HepG2 (cell line): ENCODE results near the gene DSTN. TPM values are rescaled to one million over a fixed set of nuclear protein-coding genes. Genes with fewer than 3 reads are reported as not detected.

Experiments
- ATAC-seq: fragments of 200-7000 bp; cut with Tn5 transposase; 3 replicates; pipeline ENCODE4 v1.9.1; 2020; ENCODE audit warnings: mild to moderate bottlenecking, moderate library complexity
- BruUV-seq: library from RNA; stranded (reverse); fragments of 400-500 nt; replicated peaks from 2 replicates; lab custom pipeline; 2021; lab: Mats Ljungman, UMichigan
- CTCF ChIA-PET: fragments of 300-600 bp; formaldehyde crosslinking; extraction: SDS; loops from one replicate; lab custom pipeline; 2021; ENCODE audit warnings: low total read pairs, inconsistent platforms, low intra/inter-chr PET ratio; lab: Yijun Ruan, JAX
- POLR2A ChIA-PET: fragments of 350-600 bp; sonication (Branson Sonifier 250); formaldehyde crosslinking; loops from one replicate; lab custom pipeline; 2020; ENCODE audit warnings: antibody characterized with exemption, inconsistent platforms; lab: Yijun Ruan, JAX
- DNase-seq: peaks from one replicate; pipeline ENCODE4 v3.0.0-alpha.2; 2015; ENCODE audit warnings: low spot score
- FAIRE-seq: peaks from 3 replicates; lab custom pipeline; 2011; peaks lifted over from hg19 to GRCh38; lab: Jason Lieb, UNC
- H2AFZ ChIP-seq: one replicate; pipeline ENCODE4 v1.6.1; 2011; ENCODE audit warnings: low read length, inconsistent platforms
- H3K27ac ChIP-seq: fragments of 300-600 bp; 3 replicates; pipeline ENCODE4 v1.8.0; 2011; ENCODE audit warnings: mixed run types, mild to moderate bottlenecking, mixed read lengths, low read length, inconsistent platforms; ENCODE audit not compliant: insufficient read depth; ENCODE audit errors: extremely low read length
- H3K27me3 ChIP-seq, 2 experiments: fragments of 200-600 bp in 1 of 2; 2 replicates in 1 of 2; 3 replicates in 1 of 2; pipeline versions ENCODE4 v1.6.0 to v1.8.0; 2011; ENCODE audit warnings: low read length in 2 of 2, mild to moderate bottlenecking in 2 of 2, moderate library complexity in 2 of 2, inconsistent platforms in 1 of 2; ENCODE audit not compliant: insufficient read depth in 2 of 2, control insufficient read depth in 1 of 2
- H3K36me3 ChIP-seq, 2 experiments: fragments of 200-600 bp in 1 of 2; replicated peaks in 1 of 2; 2 replicates in 1 of 2; 3 replicates in 1 of 2; pipeline versions ENCODE4 v1.5.1 to v1.8.0; 2011; ENCODE audit warnings: low read length in 2 of 2, inconsistent platforms in 1 of 2; ENCODE audit not compliant: insufficient read depth in 2 of 2, control insufficient read depth in 1 of 2
- H3K4me1 ChIP-seq: 2 replicates; pipeline ENCODE4 v1.5.1; 2012; ENCODE audit warnings: low read length, inconsistent platforms; ENCODE audit not compliant: insufficient read depth
- H3K4me2 ChIP-seq: 2 replicates; pipeline ENCODE4 v1.6.0; 2011; ENCODE audit warnings: low read depth, low read length, inconsistent platforms
- H3K4me3 ChIP-seq, 3 experiments: fragments of 200-600 bp in 1 of 3; sonication (generic), shearing (Covaris generic) in 1 of 3; replicated peaks in 1 of 3; 2 replicates each; pipeline ENCODE4 v1.5.1; 2011 to 2016; ENCODE audit warnings: low read length in 3 of 3, inconsistent platforms in 2 of 3, low read depth in 2 of 3, mild to moderate bottlenecking in 2 of 3, control low read depth in 1 of 3, mixed read lengths in 1 of 3; ENCODE audit not compliant: insufficient read depth in 1 of 3
- H3K79me2 ChIP-seq: one replicate; pipeline ENCODE4 v1.6.1; 2011; ENCODE audit warnings: low read length, inconsistent platforms; ENCODE audit not compliant: insufficient read depth
- H3K9ac ChIP-seq: 2 replicates; pipeline ENCODE4 v1.6.0; 2011; ENCODE audit warnings: mild to moderate bottlenecking, low read depth, low read length, inconsistent platforms; ENCODE audit not compliant: insufficient read depth
- H3K9me3 ChIP-seq: 2 replicates; pipeline ENCODE4 v1.5.1; 2012; ENCODE audit warnings: mild to moderate bottlenecking, low read length
- H4K20me1 ChIP-seq: 2 replicates; pipeline ENCODE4 v1.6.0; 2011; ENCODE audit warnings: inconsistent platforms, mild to moderate bottlenecking, low read length, moderate library complexity; ENCODE audit not compliant: insufficient read depth
- CCDC6 ChIP-seq: sonication (generic); formaldehyde crosslinking; IDR thresholded peaks from 2 replicates; pipeline ENCODE4 v1.8.1; 2022; ENCODE audit warnings: mild to moderate bottlenecking, missing genetic modification reagents, moderate library complexity
- DPF2 ChIP-seq: sonication (generic); formaldehyde crosslinking; IDR thresholded peaks from 2 replicates; pipeline ENCODE4 v1.4.0; 2020; ENCODE audit warnings: mild to moderate bottlenecking, low read depth, missing genetic modification reagents, borderline replicate concordance
- HINFP ChIP-seq: sonication (generic); formaldehyde crosslinking; IDR thresholded peaks from 2 replicates; pipeline ENCODE4 v1.4.0; 2020; ENCODE audit warnings: low read depth, mild to moderate bottlenecking, missing genetic modification reagents
- KDM5A ChIP-seq: fragments of 200-600 bp; sonication (generic); IDR thresholded peaks from 2 replicates; pipeline ENCODE4 v1.7.0; 2018; ENCODE audit warnings: antibody characterized with exemption, mild to moderate bottlenecking, low read length, borderline replicate concordance
- MAF1 ChIP-seq: sonication (generic); formaldehyde crosslinking; IDR thresholded peaks from 2 replicates; pipeline ENCODE4 v1.5.0; 2020; ENCODE audit warnings: missing genetic modification reagents, borderline replicate concordance
- PLSCR1 ChIP-seq: sonication (generic); formaldehyde crosslinking; IDR thresholded peaks from 2 replicates; pipeline ENCODE4 v1.5.0; 2020; ENCODE audit warnings: missing genetic modification reagents, mild to moderate bottlenecking, borderline replicate concordance
- SUZ12 ChIP-seq: fragments of 150-350 bp; IDR thresholded peaks from 2 replicates; pipeline ENCODE4 v1.6.1; 2014; ENCODE audit warnings: low read depth, low read length
- TFDP2 ChIP-seq: sonication (generic); formaldehyde crosslinking; IDR thresholded peaks from 2 replicates; pipeline ENCODE4 v1.4.0; 2020; ENCODE audit warnings: missing genetic modification reagents
- TOE1 ChIP-seq: sonication (generic); formaldehyde crosslinking; IDR thresholded peaks from 2 replicates; pipeline ENCODE4 v1.4.0; 2020; ENCODE audit warnings: mild to moderate bottlenecking, missing genetic modification reagents
- ZKSCAN1 ChIP-seq: fragments of 150-350 bp; IDR thresholded peaks from 2 replicates; pipeline ENCODE4 v1.6.1; 2014; ENCODE audit warnings: low read length
- ZNF235 ChIP-seq: sonication (generic); formaldehyde crosslinking; IDR thresholded peaks from 2 replicates; pipeline ENCODE4 v1.8.1; 2023; ENCODE audit warnings: mild to moderate bottlenecking, missing genetic modification reagents, borderline replicate concordance
- ZNF530 ChIP-seq: sonication (generic); formaldehyde crosslinking; IDR thresholded peaks from 2 replicates; pipeline ENCODE4 v1.5.0; 2020; ENCODE audit warnings: low read depth, mild to moderate bottlenecking, missing genetic modification reagents
- WGBS: methylation state at CpG from one replicate; pipeline ENCODE4 v1.1.6; 2017; ENCODE audit warnings: low lambda C conversion rate; 5-methylcytosine and 5-hydroxymethylcytosine counted together
- in situ Hi-C: cut with HindIII; loops from 2 replicates; pipeline ENCODE4 v1.10.0; 2017; ENCODE audit warnings: low pct_unique_long_range_greater_than_20kb; ENCODE audit not compliant: extremely low pct_ligation_motif_present
- intact Hi-C: fragments of 100-400 bp; cut with micrococcal nuclease; formaldehyde crosslinking; loops from one replicate; pipeline ENCODE4 v1.10.0; 2022; ENCODE audit not compliant: unreplicated experiment
- polyA plus RNA-seq, 8 experiments: library from polyadenylated mRNA; depleted of rRNA in 3 of 8; stranded (reverse) in 7 of 8; unstranded in 1 of 8; fragments of >200 nt; fragmentation: Illumina TruSeq in 4 of 8; extraction: Trizol in 4 of 8; gene quantifications; 2 replicates each; pipeline versions ENCODE4 v1.2.1 to v1.2.3, GENCODE V29; 2011 to 2016; ENCODE audit warnings: low read depth in 4 of 8, missing spikeins in 1 of 8, mixed read lengths in 1 of 8; ENCODE audit not compliant: insufficient read depth in 1 of 8
- total RNA-seq, 5 experiments: library from RNA; depleted of rRNA; stranded (reverse); fragments of >200 nt; fragmentation: Illumina TruSeq; extraction: Trizol; gene quantifications; 2 replicates each; pipeline ENCODE4 v1.2.3, GENCODE V29; 2016; ENCODE audit warnings: low read depth in 1 of 5

DSTN gene
- total and polyA plus RNA-seq, 2 of the 13 experiments (the other 11 are each of a cell fraction or from before 2014, with no cell fraction given): 27.6 to 106 TPM

- ATAC-seq: no peak
- Histone ChIP-seq H4K20me1 (no peaks in the 10 kb centered on the region), H3K4me2 (no peak overlapping the region)
Observed at GRCh38 chr20:17589161-17589834, 19.4 kb downstream of the DSTN start.

GRCh38 chr20:17590245-17590644 is 20.4 kb downstream of the DSTN start:
- ATAC-seq: no peak

More at GRCh38 chr20:17589161-17589834, 19.4 kb downstream of the DSTN start:
- FAIRE-seq (no peak), DNase-seq (no peak)
- Histone ChIP-seq H3K36me3 (peaks cover 0 to 1% of the 10 kb centered on the region in 2 experiments; a peak in 1 of 5 replicates), H3K27me3 (no peaks in the 10 kb centered on the region), H3K9ac (no peak overlapping the region), H3K79me2 (peaks cover 36% of the 10 kb centered on the region)
- in situ Hi-C loops: no loop called here
- no peak for TF ChIP-seq TOE1 (CRISPR knock-in tag)
- TF ChIP-seq, all 625 proteins: peak for 0
- ChIA-PET CTCF (no interaction called here), POLR2A (no interaction called here)
- BruUV-seq: no TSS peak
- H2AFZ ChIP-seq: no peak overlapping the region
- no peaks in the 10 kb centered on the region for H3K4me1 ChIP-seq
- WGBS: 95% methylated on average over 8 of the region's 8 CpGs
- H3K4me3 ChIP-seq: no peak overlapping the region
- H3K9me3 ChIP-seq: no peaks in the 10 kb centered on the region
- H3K27ac ChIP-seq: no peak overlapping the region
- intact Hi-C loops: no loop called here

More at GRCh38 chr20:17590245-17590644, 20.4 kb downstream of the DSTN start:
- POLR2A ChIA-PET: no interaction called here
- DNase-seq: no peak
- H4K20me1 ChIP-seq: no peaks in the 10 kb centered on the region
- H3K4me1 ChIP-seq: no peaks in the 10 kb centered on the region
- CTCF ChIA-PET: no interaction called here
- no peak overlapping the region for H2AFZ ChIP-seq
- FAIRE-seq: no peak
- intact Hi-C loops (no loop called here), in situ Hi-C loops (no loop called here)
- no peaks in the 10 kb centered on the region for H3K9me3 ChIP-seq
- no peaks in the 10 kb centered on the region for H3K27me3 ChIP-seq
- H3K36me3 ChIP-seq: peaks cover 0 to 1% of the 10 kb centered on the region in 2 experiments; a peak in 1 of 5 replicates
- TF ChIP-seq MAF1 (CRISPR knock-in tag) (no peak), ZNF530 (CRISPR knock-in tag) (no peak), HINFP (CRISPR knock-in tag) (no peak), KDM5A (no peak), TFDP2 (CRISPR knock-in tag) (no peak), CCDC6 (CRISPR knock-in tag) (no peak), ZKSCAN1 (no peak), SUZ12 (no peak), DPF2 (CRISPR knock-in tag) (no peak), PLSCR1 (no peak), ZNF235 (CRISPR knock-in tag) (no peak)
- no peak overlapping the region for H3K9ac ChIP-seq
- no peak overlapping the region for H3K27ac ChIP-seq
- no TSS peak for BruUV-seq
- 94% methylated on average over 1 of the region's 1 CpG for WGBS
- peaks cover 44% of the 10 kb centered on the region for H3K79me2 ChIP-seq
- H3K4me3 ChIP-seq: no peak overlapping the region
- H3K4me2 ChIP-seq: no peak overlapping the region
